Spleen (tissue), 7 donors: ENCODE measurements around the gene PIGC.

Experiments used
- POLR2A ChIP-seq, 3 donors: fragments of 450-650 bp; IDR thresholded peaks; one replicate each; pipeline ENCODE4 v1.5.1; 2017; ENCODE audit warnings: antibody characterized with exemption in 3 of 3, mild to moderate bottlenecking in 1 of 3
- POLR2AphosphoS5 ChIP-seq, 3 donors: sonication (generic); formaldehyde crosslinking; IDR thresholded peaks; one replicate each; pipeline ENCODE4 v1.5.1; 2017; ENCODE audit warnings: antibody characterized with exemption in 3 of 3
- TF ChIP-seq, protein P1 (sequence below), 11 experiments: fragments of 200-600 bp in 7 of 11; fragments of 450-650 bp in 4 of 11; sonication (generic) in 4 of 11; IDR thresholded peaks in 8 of 11; conservative IDR thresholded peaks in 3 of 11; 1 replicate in 7 of 11; 2 replicates in 4 of 11; pipeline versions ENCODE4 v1.4.0 to v1.8.0; 2016 to 2021; ENCODE audit warnings: antibody characterized with exemption in 11 of 11, inconsistent platforms in 4 of 11, mild to moderate bottlenecking in 1 of 11
- donor health status: DM: no; HTN: no; CAD: no; lungs with moderate emphysema.
- donor health status: DM: no; HTN: no; CAD: no.
- donor health status: DM: no; HTN: no; CAD: no.

GRCh38 chr1:172477216-172477615, 33.3 kb upstream of the PIGC start:
- TF ChIP-seq POLR2A (IDR thresholded peaks at IDR 0.05) (no peak), POLR2AphosphoS5 (IDR thresholded peaks at IDR 0.05) (no peak)
- TF ChIP-seq, protein P1, sequence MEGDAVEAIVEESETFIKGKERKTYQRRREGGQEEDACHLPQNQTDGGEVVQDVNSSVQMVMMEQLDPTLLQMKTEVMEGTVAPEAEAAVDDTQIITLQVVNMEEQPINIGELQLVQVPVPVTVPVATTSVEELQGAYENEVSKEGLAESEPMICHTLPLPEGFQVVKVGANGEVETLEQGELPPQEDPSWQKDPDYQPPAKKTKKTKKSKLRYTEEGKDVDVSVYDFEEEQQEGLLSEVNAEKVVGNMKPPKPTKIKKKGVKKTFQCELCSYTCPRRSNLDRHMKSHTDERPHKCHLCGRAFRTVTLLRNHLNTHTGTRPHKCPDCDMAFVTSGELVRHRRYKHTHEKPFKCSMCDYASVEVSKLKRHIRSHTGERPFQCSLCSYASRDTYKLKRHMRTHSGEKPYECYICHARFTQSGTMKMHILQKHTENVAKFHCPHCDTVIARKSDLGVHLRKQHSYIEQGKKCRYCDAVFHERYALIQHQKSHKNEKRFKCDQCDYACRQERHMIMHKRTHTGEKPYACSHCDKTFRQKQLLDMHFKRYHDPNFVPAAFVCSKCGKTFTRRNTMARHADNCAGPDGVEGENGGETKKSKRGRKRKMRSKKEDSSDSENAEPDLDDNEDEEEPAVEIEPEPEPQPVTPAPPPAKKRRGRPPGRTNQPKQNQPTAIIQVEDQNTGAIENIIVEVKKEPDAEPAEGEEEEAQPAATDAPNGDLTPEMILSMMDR (IDR thresholded peaks at IDR 0.05 in 8 of 11, conservative IDR thresholded peaks at IDR 0.05 in 3 of 11): no peak
